ENCODE results near the gene MAFF.

GRCh38 chr22:38249301-38249700 lies 47.5 kb downstream of the MAFF start:
- TF ChIP-seq CTCF (IDR thresholded peaks at IDR 0.05) (no peak), POLR2AphosphoS5 (IDR thresholded peaks at IDR 0.05; ENCODE audit: low read depth, low read length) (no peak), REST (IDR thresholded peaks at IDR 0.05; ENCODE audit: insufficient read depth in 1 of 2, low read depth in 2 of 2, low read length in 1 of 2) (no peak), SIN3A (IDR thresholded peaks at IDR 0.05; ENCODE audit: borderline replicate concordance, insufficient read depth, low read depth, low read length) (no peak)

All from Panc1 (cell line).